ENCODE data around the gene S1PR1. TPM values are rescaled to one million over a fixed set of nuclear protein-coding genes. Genes with fewer than 3 reads are reported as not detected.

S1PR1 gene
- total RNA-seq, 2 experiments from 2014 or later, result 129 to 131 TPM

GRCh38 chr1:101268893-101269292, 32.1 kb downstream of the S1PR1 start:
- Mint-ChIP-seq H3K27ac (no peak overlapping the region), H3K27me3 (ENCODE audit: low read depth) (no peaks in the 10 kb centered on the region), H3K9me3 (peaks cover 9% of the 10 kb centered on the region), H3K4me1 (ENCODE audit: low read depth) (peaks cover 23% of the 10 kb centered on the region), H3K4me3 (no peak overlapping the region), H3K36me3 (ENCODE audit: low read depth) (peaks cover 8% of the 10 kb centered on the region)
- no peak for DNase-seq
- intact Hi-C loops (cut with micrococcal nuclease), result no loop called here
- CTCF ChIA-PET, result interaction anchor here (0.6 to 2.5 kb wide), 3 partner anchors 20 to 249 kb away, joined by 4 to 12 read pairs (median 5); no protein-coding TSS in a partner anchor

DNA sequence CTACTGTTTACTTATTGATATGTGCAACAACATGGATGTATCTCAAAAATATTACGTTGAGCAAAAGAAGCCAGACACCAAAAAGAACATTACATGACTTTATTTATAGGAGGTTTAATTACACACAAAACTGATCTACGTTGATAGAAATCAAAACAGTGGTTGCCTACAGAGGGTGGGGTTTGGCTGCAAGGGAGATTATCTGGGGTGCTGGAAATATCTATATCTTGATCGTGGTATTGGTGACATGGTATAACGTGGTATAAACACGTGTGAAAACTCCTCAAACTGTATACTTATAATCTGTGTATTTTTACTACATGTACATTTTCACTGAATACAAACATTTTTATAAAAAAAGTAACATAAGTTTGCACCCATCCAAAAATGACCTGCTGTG, 38.9 kb downstream of the S1PR1 start:
- no peak for DNase-seq
- Mint-ChIP-seq H3K4me1 (ENCODE audit: low read depth) (peaks cover 42% of the 10 kb centered on the region), H3K4me3 (no peak overlapping the region), H3K36me3 (ENCODE audit: low read depth) (peaks cover 8% of the 10 kb centered on the region), H3K27ac (no peak overlapping the region), H3K27me3 (ENCODE audit: low read depth) (no peaks in the 10 kb centered on the region), H3K9me3 (peaks cover 9% of the 10 kb centered on the region)
- CTCF ChIA-PET, result no interaction called here
- intact Hi-C loops (cut with micrococcal nuclease), result no loop called here

DNA sequence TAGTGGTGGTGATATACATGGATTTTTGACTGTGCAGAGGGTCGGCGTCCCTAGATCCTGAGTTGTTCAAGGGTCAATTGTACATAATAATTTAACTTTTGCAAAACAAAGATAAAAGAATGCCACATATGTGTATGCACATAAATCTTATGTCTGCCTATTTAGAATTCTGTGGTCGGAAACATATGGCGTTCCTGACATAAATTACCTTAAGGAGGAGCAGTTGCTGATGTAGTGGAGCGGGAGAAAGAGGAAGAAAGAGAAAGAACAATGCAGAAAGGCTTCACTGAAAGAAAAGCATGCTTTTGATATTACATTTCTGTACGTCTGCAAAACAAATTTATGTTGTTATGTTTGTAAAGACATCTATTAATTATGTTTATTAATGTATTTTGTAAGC, 40.0 kb downstream of the S1PR1 start:
- CTCF ChIA-PET, result no interaction called here
- H3K36me3 Mint-ChIP-seq (ENCODE audit: low read depth), result peaks cover 6% of the 10 kb centered on the region
- no peaks in the 10 kb centered on the region for H3K9me3 Mint-ChIP-seq
- DNase-seq, result no peak
- no peak overlapping the region for H3K27ac Mint-ChIP-seq
- no peaks in the 10 kb centered on the region for H3K27me3 Mint-ChIP-seq (ENCODE audit: low read depth)
- intact Hi-C loops (cut with micrococcal nuclease), result no loop called here
- H3K4me1 Mint-ChIP-seq (ENCODE audit: low read depth), result peaks cover 51% of the 10 kb centered on the region
- H3K4me3 Mint-ChIP-seq, result no peak overlapping the region

GRCh38 chr1:101278238-101278637, 41.4 kb downstream of the S1PR1 start:
- Mint-ChIP-seq H3K27me3 (ENCODE audit: low read depth) (no peaks in the 10 kb centered on the region), H3K9me3 (no peaks in the 10 kb centered on the region), H3K4me1 (ENCODE audit: low read depth) (peaks cover 65% of the 10 kb centered on the region), H3K36me3 (ENCODE audit: low read depth) (peaks cover 2% of the 10 kb centered on the region), H3K27ac (no peak overlapping the region), H3K4me3 (no peak overlapping the region)
- intact Hi-C loops (cut with micrococcal nuclease), result no loop called here
- DNase-seq, result no peak
- CTCF ChIA-PET, result interaction anchor here (0.6 to 2.6 kb wide), 9 partner anchors 8 to 360 kb away, joined by 3 to 27 read pairs (median 4); no protein-coding TSS in a partner anchor

DNA sequence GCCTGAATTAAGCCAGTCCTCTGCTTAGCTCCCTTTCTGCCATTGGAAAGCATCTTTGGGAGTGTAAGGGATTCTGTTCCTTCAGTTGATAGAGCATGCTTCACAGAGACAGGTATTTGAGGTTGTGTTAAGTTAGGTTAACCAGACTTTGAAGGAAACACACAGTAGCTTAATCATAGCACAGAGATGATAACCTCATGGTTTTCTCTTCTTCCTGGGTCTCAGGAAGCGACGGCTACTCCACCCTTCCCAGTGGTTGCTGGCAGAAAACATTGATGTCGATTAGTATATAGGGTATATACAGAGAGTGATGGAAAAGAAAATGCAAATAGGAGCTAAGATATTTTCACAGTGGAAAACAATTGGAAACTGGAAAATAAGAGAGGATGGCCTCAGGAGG, 42.0 kb downstream of the S1PR1 start:
- DNase-seq, result no peak
- intact Hi-C loops (cut with micrococcal nuclease), result no loop called here
- CTCF ChIA-PET, result interaction anchor here (0.6 to 2.6 kb wide), 10 partner anchors 9 to 360 kb away, joined by 3 to 27 read pairs (median 4); no protein-coding TSS in a partner anchor
- Mint-ChIP-seq H3K9me3 (no peaks in the 10 kb centered on the region), H3K27ac (no peak overlapping the region), H3K4me1 (ENCODE audit: low read depth) (peaks cover 71% of the 10 kb centered on the region), H3K4me3 (no peak overlapping the region), H3K27me3 (ENCODE audit: low read depth) (no peaks in the 10 kb centered on the region), H3K36me3 (ENCODE audit: low read depth) (no peaks in the 10 kb centered on the region)

DNA sequence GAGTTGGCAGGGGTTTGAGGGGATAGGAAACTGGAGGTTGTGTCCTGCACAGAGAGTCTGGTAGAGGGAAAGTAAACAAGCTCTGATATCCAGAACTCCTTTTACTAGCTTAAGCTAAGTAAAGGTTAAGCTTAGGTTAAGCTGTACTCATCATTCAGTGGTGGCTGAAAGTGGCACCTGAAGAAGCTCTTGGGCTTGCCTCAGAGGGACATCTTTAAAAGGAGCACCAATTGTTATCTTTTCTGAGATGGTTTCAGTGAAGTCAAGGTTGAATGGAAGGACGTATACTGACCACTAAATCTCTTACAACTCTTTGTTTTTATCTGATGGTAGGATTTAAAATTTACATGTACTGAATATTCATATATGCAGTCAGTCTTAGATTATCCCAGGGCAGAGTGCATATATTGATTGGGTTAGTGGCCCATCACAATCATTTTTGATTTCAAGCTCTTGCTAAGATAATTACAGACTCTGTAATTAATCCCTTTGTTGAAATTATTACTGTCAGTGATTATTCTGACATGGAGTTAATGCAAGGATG, 43.3 kb downstream of the S1PR1 start:
- no peaks in the 10 kb centered on the region for H3K27me3 Mint-ChIP-seq (ENCODE audit: low read depth)
- H3K4me3 Mint-ChIP-seq, result no peak overlapping the region
- CTCF ChIA-PET, result interaction anchor here (0.7 to 10.2 kb wide), 9 partner anchors 8 to 144 kb away, joined by 3 to 91 read pairs (median 4); no protein-coding TSS in a partner anchor
- intact Hi-C loops (cut with micrococcal nuclease), result loop anchor here (1.0 kb wide), 1 partner anchor 16 kb away; no protein-coding TSS in a partner anchor
- peak overlapping the region; percentile 22 for H3K27ac Mint-ChIP-seq
- DNase-seq, result no peak
- peaks cover 83% of the 10 kb centered on the region for H3K4me1 Mint-ChIP-seq (ENCODE audit: low read depth)
- no peaks in the 10 kb centered on the region for H3K9me3 Mint-ChIP-seq
- no peaks in the 10 kb centered on the region for H3K36me3 Mint-ChIP-seq (ENCODE audit: low read depth)

DNA sequence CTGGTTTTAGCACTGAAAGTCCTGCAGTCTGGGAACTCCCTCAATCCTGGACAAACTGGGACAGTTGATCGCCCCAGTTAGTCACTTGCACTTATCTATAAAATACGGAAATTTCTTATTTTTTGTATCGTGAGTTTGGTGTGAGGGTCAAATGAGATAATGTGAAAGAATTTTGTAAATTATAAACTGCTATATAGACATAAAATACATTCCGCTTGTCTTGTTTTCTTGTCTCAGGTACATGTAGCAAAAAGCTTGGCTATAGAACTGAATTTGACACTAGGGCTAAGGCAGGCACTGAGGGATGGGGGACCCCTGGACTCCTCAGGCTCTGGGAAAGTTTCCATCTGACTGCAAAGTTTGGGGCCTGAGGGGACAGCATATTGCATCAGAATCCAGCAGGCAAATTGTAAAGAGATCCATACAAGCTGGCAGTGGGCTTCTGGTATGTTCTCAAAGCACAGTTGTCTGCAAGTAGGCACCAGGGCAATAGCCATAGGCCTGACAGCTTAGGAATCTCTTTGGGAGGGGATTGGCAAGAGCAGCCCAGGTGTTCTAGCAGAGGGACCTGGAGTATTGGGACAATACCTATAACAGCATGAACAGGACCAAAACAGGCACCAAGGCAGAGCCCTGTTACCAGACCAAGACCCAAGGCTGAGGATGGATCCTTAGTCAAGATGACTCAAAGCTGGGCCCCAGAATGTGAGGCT, 44.3 kb downstream of the S1PR1 start:
- no peak overlapping the region for H3K27ac Mint-ChIP-seq
- CTCF ChIA-PET, result interaction anchor here (0.6 to 10.2 kb wide), 6 partner anchors 7 to 895 kb away, joined by 3 to 91 read pairs (median 6); no protein-coding TSS in a partner anchor
- DNase-seq, result no peak
- no peaks in the 10 kb centered on the region for H3K9me3 Mint-ChIP-seq
- H3K27me3 Mint-ChIP-seq (ENCODE audit: low read depth), result no peaks in the 10 kb centered on the region
- no peak overlapping the region for H3K4me3 Mint-ChIP-seq
- H3K4me1 Mint-ChIP-seq (ENCODE audit: low read depth), result peaks cover 91% of the 10 kb centered on the region
- no peaks in the 10 kb centered on the region for H3K36me3 Mint-ChIP-seq (ENCODE audit: low read depth)
- intact Hi-C loops (cut with micrococcal nuclease), result loop anchor here (1.0 kb wide), 1 partner anchor 17 kb away; no protein-coding TSS in a partner anchor

GRCh38 chr1:101281751-101282150, 44.9 kb downstream of the S1PR1 start:
- no peak overlapping the region for H3K27ac Mint-ChIP-seq
- peaks cover 92% of the 10 kb centered on the region for H3K4me1 Mint-ChIP-seq (ENCODE audit: low read depth)
- no peak overlapping the region for H3K4me3 Mint-ChIP-seq
- H3K27me3 Mint-ChIP-seq (ENCODE audit: low read depth), result no peaks in the 10 kb centered on the region
- CTCF ChIA-PET, result interaction anchor here (0.6 to 10.2 kb wide), 5 partner anchors 31 to 896 kb away, joined by 3 to 91 read pairs (median 4); no protein-coding TSS in a partner anchor
- intact Hi-C loops (cut with micrococcal nuclease), result no loop called here
- DNase-seq, result no peak
- no peaks in the 10 kb centered on the region for H3K9me3 Mint-ChIP-seq
- H3K36me3 Mint-ChIP-seq (ENCODE audit: low read depth), result no peaks in the 10 kb centered on the region

DNA sequence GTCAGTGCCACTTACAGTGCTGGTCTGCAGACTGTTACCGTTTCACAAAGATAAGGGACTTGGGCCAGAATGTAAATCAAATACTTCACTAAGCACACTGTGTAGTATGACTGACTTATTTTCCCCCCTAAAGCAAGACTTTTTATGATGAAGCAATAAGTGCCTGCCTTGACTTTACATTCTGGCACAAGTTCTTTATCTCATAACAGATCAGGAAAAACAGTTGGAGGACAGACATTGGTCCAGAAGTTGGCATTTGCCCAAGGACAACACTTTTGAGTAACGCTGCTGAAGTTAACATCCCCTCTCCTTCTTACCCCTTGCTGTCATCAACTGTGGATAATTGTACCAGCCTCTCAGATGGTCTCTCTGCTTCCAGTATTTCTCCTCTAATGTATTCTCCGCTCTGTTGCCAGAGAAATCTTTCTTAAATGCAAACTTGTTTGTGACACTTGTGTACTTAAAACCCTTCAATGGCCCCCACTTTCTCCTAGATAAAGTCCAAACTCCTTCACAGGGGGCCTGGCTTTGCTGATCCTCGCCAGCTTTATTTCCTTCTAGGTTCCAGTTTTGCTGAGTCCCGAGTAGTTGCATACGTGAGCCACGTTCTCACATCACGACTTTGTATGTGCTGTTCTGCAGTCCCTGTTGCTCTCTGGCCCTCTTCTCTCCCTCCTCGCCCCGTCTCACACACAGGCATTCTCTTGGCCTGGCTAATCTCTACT, 45.7 kb downstream of the S1PR1 start:
- no peak overlapping the region for H3K4me3 Mint-ChIP-seq
- CTCF ChIA-PET, result interaction anchor here (1.5 to 10.2 kb wide), 3 partner anchors 43 to 340 kb away, joined by 3 to 131 read pairs (median 91); no protein-coding TSS in a partner anchor
- H3K4me1 Mint-ChIP-seq (ENCODE audit: low read depth), result peaks cover 90% of the 10 kb centered on the region
- no peak for DNase-seq
- intact Hi-C loops (cut with micrococcal nuclease), result no loop called here
- H3K27ac Mint-ChIP-seq, result no peak overlapping the region
- H3K9me3 Mint-ChIP-seq, result no peaks in the 10 kb centered on the region
- no peaks in the 10 kb centered on the region for H3K36me3 Mint-ChIP-seq (ENCODE audit: low read depth)
- H3K27me3 Mint-ChIP-seq (ENCODE audit: low read depth), result no peaks in the 10 kb centered on the region

DNA sequence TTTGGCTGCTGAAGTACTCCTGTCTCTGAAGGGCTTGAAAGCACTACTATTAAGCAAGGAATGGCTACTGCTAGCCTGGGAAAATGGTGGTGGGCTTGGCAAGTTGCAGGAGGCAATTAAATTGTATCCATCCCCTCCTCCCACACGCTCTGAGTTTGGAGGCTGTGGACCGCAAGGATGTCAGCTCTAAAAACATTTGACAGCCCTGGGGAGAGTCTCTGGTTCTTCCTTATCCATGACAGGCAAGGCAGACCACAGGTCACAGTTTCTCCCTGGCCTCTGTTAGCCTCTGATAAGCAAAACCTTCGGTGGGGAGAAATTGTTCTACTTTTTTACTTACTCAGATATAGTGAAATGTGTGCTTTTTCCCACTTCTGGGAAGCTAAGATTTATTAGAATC, 46.6 kb downstream of the S1PR1 start:
- Mint-ChIP-seq H3K27me3 (ENCODE audit: low read depth) (no peaks in the 10 kb centered on the region), H3K27ac (peak overlapping the region; percentile 94)

DNA sequence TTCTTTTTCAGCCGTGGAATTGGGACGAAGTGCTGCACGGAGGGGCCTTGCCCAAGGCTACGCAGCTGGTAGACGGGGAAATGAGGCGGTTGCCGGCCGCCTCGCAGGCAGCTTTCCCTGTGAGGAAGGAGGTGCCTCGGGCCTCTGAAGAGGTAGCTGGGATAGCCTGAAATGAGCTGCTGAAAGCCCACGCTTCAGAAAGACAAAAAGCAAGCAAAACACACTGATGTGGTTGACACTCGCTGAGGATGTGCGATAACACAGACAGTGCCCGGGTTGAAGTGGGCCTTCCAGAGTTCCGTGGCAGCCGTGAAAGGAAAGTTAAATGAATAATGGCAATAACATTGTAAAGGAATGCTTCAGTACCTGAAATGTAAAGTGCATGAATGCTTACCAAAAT, 47.2 kb downstream of the S1PR1 start:
- Mint-ChIP-seq H3K36me3 (ENCODE audit: low read depth) (no peaks in the 10 kb centered on the region), H3K27me3 (ENCODE audit: low read depth) (no peaks in the 10 kb centered on the region), H3K9me3 (no peaks in the 10 kb centered on the region), H3K27ac (peak overlapping the region; percentile 94), H3K4me3 (peak overlapping the region; percentile 67), H3K4me1 (ENCODE audit: low read depth) (peaks cover 89% of the 10 kb centered on the region)
- intact Hi-C loops (cut with micrococcal nuclease), result loop anchor here (1.0 kb wide), 3 partner anchors 25 to 105 kb away; no protein-coding TSS in a partner anchor
- CTCF ChIA-PET, result interaction anchor here (0.6 to 10.2 kb wide), 7 partner anchors 44 to 359 kb away, joined by 3 to 131 read pairs (median 4); no protein-coding TSS in a partner anchor
- DNase-seq, result peak; percentile 73

More for the DNA sequence above, 46.6 kb downstream of the S1PR1 start:
- Mint-ChIP-seq H3K4me3 (peak overlapping the region; percentile 67), H3K9me3 (no peaks in the 10 kb centered on the region), H3K36me3 (ENCODE audit: low read depth) (no peaks in the 10 kb centered on the region), H3K4me1 (ENCODE audit: low read depth) (peaks cover 89% of the 10 kb centered on the region)
- intact Hi-C loops (cut with micrococcal nuclease), result no loop called here
- CTCF ChIA-PET, result interaction anchor here (0.6 to 10.2 kb wide), 6 partner anchors 44 to 359 kb away, joined by 3 to 131 read pairs (median 4); no protein-coding TSS in a partner anchor
- DNase-seq, result no peak

All from activated naive CD4-positive, alpha-beta T cell treated with anti-CD3 and anti-CD28 coated beads for 36 hours (primary cell).